ENCODE results near the gene UNC45B. TPM values are rescaled to one million over a fixed set of nuclear protein-coding genes. Genes with fewer than 3 reads are reported as not detected.

UNC45B gene
- total and polyA plus RNA-seq, 3 donors from 2014 or later, result 0.68 to 2.2 (median 1.1) TPM

DNA sequence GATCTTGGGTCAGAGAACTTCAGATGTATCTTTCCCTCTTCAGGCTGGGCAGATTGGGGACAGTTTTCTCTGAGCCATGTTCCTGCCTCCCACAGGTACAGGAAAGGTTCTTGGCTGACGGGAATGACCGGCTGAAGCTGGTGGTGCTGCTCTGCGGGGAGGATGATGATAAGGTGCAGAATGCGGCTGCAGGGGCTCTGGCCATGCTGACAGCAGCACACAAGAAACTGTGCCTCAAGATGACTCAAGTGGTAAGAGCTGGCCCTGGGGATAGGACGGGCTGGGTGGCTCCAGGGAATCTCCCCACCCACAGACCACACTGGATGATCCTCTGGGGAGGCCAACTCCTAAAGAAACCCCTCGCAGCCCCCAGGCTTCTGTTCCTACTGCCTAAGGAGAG, 35.7 kb downstream of the UNC45B start:
- TF ChIP-seq, protein P1, sequence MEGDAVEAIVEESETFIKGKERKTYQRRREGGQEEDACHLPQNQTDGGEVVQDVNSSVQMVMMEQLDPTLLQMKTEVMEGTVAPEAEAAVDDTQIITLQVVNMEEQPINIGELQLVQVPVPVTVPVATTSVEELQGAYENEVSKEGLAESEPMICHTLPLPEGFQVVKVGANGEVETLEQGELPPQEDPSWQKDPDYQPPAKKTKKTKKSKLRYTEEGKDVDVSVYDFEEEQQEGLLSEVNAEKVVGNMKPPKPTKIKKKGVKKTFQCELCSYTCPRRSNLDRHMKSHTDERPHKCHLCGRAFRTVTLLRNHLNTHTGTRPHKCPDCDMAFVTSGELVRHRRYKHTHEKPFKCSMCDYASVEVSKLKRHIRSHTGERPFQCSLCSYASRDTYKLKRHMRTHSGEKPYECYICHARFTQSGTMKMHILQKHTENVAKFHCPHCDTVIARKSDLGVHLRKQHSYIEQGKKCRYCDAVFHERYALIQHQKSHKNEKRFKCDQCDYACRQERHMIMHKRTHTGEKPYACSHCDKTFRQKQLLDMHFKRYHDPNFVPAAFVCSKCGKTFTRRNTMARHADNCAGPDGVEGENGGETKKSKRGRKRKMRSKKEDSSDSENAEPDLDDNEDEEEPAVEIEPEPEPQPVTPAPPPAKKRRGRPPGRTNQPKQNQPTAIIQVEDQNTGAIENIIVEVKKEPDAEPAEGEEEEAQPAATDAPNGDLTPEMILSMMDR (IDR thresholded peaks at IDR 0.05), result no peak
- no peak for TF ChIP-seq POLR2A (IDR thresholded peaks at IDR 0.05)
- WGBS, 2 donors, result 60 to 73% methylated on average over 4 to 6 of the region's 6 CpGs
- no peaks in the 10 kb centered on the region for H3K27me3 ChIP-seq
- no peaks in the 10 kb centered on the region for H3K9me3 ChIP-seq
- intact Hi-C loops (cut with DNase I; ENCODE audit: low total_unique reads), result no loop called here
- DNase-seq, result no peak
- no peaks in the 10 kb centered on the region for H3K36me3 ChIP-seq (ENCODE audit: low read depth, missing control alignments)
- H3K27ac ChIP-seq, result no peak overlapping the region
- H3K4me3 ChIP-seq, result no peak overlapping the region
- H3K4me1 ChIP-seq, result no peaks in the 10 kb centered on the region

DNA sequence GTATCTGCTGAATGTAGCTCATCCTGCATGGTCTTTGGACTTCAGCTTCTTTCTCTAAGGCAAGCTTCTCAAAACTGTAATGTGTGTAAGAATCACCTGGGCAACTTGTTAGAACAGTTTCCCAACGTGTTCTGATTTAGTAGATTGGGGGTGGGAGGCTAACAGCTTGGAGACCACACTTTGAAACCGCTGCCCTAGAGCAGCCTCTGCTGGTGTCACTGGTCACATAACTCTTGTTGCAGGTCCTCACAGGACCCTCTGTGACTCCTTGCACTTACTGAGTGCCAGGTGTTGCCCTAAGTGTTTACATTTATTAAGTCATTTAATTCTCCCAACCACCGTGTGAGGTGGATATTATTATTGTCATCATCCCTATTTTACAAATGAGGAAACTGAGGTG, 36.7 kb downstream of the UNC45B start:
- Histone ChIP-seq H3K4me3 (no peak overlapping the region), H3K27me3 (no peaks in the 10 kb centered on the region), H3K27ac (no peak overlapping the region), H3K9me3 (no peaks in the 10 kb centered on the region), H3K4me1 (no peaks in the 10 kb centered on the region), H3K36me3 (ENCODE audit: low read depth, missing control alignments) (no peaks in the 10 kb centered on the region)
- WGBS, 2 donors, result 68 to 69% methylated on average over 3 of the region's 3 CpGs
- TF ChIP-seq, protein P1 (IDR thresholded peaks at IDR 0.05), result no peak
- no peak for TF ChIP-seq POLR2A (IDR thresholded peaks at IDR 0.05)
- intact Hi-C loops (cut with DNase I; ENCODE audit: low total_unique reads), result no loop called here
- DNase-seq, result no peak

DNA sequence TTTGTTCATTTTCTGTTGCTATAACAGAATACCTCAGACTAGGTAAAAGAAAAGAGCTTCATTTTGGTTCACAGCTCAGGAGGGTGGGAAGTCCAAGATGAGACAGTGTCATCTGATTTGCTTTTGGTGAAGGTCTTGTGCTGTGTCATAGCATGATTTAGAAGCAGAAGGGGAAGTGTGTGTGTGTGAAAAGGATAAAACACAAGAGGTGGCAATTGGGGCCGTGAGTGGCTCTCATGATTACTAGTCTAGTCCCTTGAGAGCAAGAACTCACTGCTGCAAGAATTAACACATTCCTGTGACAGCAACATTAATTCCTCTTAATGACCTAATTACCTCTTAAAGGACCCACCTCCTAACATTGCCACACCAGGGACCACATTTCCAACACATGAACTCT, 38.2 kb downstream of the UNC45B start:
- H3K4me1 ChIP-seq, result no peaks in the 10 kb centered on the region
- H3K9me3 ChIP-seq, result no peaks in the 10 kb centered on the region
- WGBS, 2 donors, result 19 to 24% methylated on average over 1 of the region's 1 CpG
- no peak for DNase-seq
- no peak overlapping the region for H3K27ac ChIP-seq
- TF ChIP-seq POLR2A (IDR thresholded peaks at IDR 0.05), result no peak
- TF ChIP-seq, protein P1 (IDR thresholded peaks at IDR 0.05), result no peak
- H3K4me3 ChIP-seq, result no peak overlapping the region
- no peaks in the 10 kb centered on the region for H3K36me3 ChIP-seq (ENCODE audit: low read depth, missing control alignments)
- H3K27me3 ChIP-seq, result no peaks in the 10 kb centered on the region
- intact Hi-C loops (cut with DNase I; ENCODE audit: low total_unique reads), result no loop called here

DNA sequence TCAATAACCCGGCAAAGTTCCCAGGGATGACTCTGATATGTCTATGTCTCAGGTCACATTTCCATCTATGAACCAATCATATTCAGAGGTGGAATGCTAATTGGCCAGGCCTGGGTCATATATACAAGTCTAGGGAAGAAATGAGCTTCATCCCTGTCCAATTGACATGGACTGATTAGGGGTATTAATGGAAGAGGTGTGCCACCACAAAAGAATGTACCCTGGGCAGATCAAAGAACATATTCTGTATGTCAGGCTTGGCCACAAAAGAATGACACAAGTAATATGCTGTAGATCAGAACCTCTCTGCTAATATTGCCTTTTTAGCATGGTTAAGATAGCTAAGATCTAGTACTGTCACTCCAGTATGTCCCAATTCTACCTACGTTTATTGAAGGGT, 39.9 kb downstream of the UNC45B start:
- DNase-seq, result no peak
- WGBS, 2 donors, result 80 to 86% methylated on average over 2 of the region's 2 CpGs
- no peaks in the 10 kb centered on the region for H3K4me1 ChIP-seq
- no peaks in the 10 kb centered on the region for H3K27me3 ChIP-seq
- no peak for TF ChIP-seq POLR2A (IDR thresholded peaks at IDR 0.05)
- TF ChIP-seq, protein P1 (IDR thresholded peaks at IDR 0.05), result no peak
- H3K9me3 ChIP-seq, result no peaks in the 10 kb centered on the region
- no peak overlapping the region for H3K27ac ChIP-seq
- no peak overlapping the region for H3K4me3 ChIP-seq
- intact Hi-C loops (cut with DNase I; ENCODE audit: low total_unique reads), result no loop called here
- H3K36me3 ChIP-seq (ENCODE audit: low read depth, missing control alignments), result no peaks in the 10 kb centered on the region

DNA sequence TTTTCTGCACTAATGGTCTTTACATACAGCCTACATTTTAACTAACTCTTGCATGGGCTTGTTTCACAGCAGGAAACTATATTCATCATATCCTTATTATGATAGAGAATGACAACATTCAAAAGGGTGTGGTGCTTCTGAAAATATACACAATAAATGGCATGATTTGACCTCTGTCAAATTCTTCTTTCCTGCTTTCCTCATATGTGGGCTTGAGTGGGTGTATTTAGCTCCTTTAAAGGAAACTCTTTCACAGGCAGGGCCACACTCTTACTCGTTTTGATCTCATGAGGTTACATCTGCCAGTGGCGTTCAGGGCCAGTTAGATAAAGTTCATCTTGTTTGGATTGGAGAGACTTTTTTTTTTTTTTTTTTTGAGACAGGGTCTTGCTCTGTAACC, 40.5 kb downstream of the UNC45B start:
- intact Hi-C loops (cut with DNase I; ENCODE audit: low total_unique reads), result no loop called here
- H3K27me3 ChIP-seq, result no peaks in the 10 kb centered on the region
- no peaks in the 10 kb centered on the region for H3K36me3 ChIP-seq (ENCODE audit: low read depth, missing control alignments)
- DNase-seq, result no peak
- WGBS, 2 donors, result 56 to 62% methylated on average over 2 of the region's 2 CpGs
- no peak overlapping the region for H3K27ac ChIP-seq
- no peak overlapping the region for H3K4me3 ChIP-seq
- TF ChIP-seq, protein P1 (IDR thresholded peaks at IDR 0.05), result no peak
- TF ChIP-seq POLR2A (IDR thresholded peaks at IDR 0.05), result no peak
- no peaks in the 10 kb centered on the region for H3K4me1 ChIP-seq
- no peaks in the 10 kb centered on the region for H3K9me3 ChIP-seq

All from testis (tissue), 3 donors.